AG09319 (cell line): ENCODE measurements around the gene ZNF211.

Source experiments
- DNase-seq: peaks from one replicate; pipeline ENCODE4 v3.0.0-alpha.2; 2010; ENCODE audit warnings: low read depth; ENCODE audit errors: extremely low read depth
- TF ChIP-seq, protein P1 (sequence below): IDR thresholded peaks from 2 replicates; pipeline ENCODE4 v1.5.1; 2011; ENCODE audit warnings: low read depth, mild to moderate bottlenecking, inconsistent platforms, low read length, moderate library complexity

ZNF211 gene

DNA sequence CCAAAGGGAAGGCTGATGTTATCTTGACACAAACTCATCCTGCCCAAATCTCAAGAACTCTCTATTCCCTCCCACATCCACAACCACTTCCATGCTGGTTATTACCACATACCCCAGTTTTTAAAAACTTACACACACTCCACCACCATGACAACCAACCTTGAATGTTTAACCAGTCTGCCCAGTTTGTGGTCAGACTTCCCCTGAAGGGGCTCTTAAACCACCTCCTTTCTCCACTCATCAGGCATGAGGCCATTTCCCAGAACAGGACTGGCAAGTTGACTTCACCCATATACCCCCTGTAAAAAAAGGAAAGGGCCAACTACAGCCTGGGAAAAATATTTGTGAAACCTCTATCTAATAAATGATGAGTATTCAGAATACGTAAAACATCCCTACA is 23.4 kb downstream of the ZNF211 start:
- DNase-seq: no peak
- TF ChIP-seq, protein P1, sequence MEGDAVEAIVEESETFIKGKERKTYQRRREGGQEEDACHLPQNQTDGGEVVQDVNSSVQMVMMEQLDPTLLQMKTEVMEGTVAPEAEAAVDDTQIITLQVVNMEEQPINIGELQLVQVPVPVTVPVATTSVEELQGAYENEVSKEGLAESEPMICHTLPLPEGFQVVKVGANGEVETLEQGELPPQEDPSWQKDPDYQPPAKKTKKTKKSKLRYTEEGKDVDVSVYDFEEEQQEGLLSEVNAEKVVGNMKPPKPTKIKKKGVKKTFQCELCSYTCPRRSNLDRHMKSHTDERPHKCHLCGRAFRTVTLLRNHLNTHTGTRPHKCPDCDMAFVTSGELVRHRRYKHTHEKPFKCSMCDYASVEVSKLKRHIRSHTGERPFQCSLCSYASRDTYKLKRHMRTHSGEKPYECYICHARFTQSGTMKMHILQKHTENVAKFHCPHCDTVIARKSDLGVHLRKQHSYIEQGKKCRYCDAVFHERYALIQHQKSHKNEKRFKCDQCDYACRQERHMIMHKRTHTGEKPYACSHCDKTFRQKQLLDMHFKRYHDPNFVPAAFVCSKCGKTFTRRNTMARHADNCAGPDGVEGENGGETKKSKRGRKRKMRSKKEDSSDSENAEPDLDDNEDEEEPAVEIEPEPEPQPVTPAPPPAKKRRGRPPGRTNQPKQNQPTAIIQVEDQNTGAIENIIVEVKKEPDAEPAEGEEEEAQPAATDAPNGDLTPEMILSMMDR: no peak

DNA sequence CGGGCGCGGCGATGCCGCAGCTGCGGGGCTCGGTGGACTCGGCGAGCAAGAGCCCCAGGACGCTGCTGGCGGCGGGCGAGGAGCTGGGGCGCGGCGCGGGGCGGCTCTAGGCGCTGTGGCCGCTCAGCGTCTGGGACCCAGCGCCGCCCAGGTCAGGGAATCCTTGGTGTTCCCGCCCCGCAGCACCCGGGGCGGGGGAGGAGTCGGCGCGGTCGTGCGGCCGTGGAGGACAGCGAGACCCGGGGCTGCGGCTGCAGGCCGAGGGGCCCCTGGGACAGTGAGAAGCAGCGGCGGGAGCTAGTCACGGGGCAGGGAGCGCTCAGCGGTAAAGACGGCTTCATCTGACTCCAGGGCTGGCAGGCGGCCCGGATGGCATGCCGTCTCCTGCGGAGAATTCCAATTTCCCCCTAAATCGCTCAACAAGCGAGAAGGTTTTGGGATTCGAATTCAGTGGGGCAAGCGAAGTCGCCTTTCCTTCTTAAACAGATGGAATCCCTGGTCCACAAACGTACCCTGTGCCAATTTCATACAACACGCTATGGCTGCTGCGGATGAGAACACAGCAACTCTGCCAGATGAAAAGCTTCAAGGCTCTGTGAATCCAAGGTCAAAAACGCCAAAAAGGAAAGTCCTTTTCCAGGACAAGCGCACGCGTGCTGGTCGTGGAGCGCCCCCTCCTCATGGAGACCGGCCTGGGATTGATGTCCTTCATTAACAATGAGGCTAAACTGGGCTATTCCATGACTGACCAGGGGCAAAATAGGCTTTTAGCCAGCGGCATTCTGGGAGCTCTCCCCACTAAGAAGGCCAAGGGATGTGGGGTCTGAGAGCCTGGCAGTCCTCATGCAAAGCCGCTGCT is 31.5 kb downstream of the ZNF211 start:
- TF ChIP-seq, protein P1: no peak
- no peak for DNase-seq

DNA sequence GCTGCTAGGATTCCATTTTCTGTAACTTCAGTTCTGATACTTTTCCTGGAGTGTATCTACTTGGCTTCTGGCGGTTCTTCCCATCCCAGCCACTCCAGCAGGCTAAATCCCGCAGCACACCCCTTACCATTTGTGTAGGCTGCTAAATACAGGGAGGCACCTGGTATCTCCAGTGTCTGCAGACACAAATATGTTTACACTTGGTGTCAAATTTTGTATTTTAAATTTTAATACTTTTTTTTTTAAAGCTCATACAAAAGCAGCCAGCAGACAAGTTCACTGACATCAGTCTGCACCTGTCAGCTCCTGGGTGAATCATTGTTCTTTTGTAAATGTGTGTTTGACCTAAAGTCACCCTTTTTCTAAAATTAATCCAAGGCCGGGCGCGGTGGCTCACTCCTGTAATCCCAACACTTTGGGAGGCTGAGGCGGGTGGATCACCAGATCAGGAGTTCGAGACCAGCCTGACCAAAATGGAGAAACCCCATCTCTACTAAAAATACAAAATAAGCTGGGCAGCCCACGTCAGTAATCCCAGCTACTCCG is 32.4 kb downstream of the ZNF211 start:
- DNase-seq: no peak
- TF ChIP-seq, protein P1: no peak

DNA sequence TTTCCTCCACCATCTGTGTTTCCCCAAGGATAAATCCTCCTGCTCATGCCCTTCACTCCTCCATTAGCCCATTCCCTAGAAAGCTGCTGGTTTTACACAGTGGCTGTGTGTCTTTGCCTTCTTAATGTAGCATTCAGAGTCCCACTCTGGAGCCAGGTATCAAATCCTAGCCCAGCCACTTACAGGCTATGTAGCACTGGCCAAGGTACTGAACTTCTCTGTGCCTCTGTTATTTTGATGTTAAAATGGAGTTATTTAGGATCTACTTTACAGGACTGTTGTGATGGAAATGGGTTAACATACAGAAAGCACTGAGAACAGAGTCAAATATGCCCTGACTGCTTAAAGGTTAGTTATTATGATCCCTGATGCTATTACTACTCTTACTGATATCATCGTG is 34.3 kb downstream of the ZNF211 start:
- TF ChIP-seq, protein P1: no peak
- no peak for DNase-seq

DNA sequence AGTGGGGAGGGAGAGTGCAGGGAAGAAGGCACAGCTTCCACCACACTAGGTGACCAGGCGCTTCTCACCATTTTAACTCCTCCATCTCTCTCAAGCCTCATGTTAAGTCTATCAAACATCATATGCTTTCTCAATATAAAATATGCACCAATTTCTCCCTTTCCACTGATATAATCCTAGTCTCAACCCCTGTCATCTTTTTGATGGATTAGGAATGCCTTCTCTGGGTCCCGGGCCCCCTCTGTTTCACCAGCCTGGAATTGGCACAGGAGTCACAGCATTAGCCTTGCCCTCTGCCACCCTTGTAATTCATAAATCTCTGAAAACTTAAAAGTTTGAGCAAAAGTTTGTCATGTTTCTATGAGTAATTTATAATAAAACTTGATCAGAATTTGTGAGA is 35.7 kb downstream of the ZNF211 start, which contains the start of gene ZSCAN4:
TSS of gene ZSCAN4 (plus strand) at position 301 of the 400 bp plus-strand sequence. CDS start 7,211 bp downstream, outside the sequence.
- no peak for DNase-seq
- TF ChIP-seq, protein P1: no peak

DNA sequence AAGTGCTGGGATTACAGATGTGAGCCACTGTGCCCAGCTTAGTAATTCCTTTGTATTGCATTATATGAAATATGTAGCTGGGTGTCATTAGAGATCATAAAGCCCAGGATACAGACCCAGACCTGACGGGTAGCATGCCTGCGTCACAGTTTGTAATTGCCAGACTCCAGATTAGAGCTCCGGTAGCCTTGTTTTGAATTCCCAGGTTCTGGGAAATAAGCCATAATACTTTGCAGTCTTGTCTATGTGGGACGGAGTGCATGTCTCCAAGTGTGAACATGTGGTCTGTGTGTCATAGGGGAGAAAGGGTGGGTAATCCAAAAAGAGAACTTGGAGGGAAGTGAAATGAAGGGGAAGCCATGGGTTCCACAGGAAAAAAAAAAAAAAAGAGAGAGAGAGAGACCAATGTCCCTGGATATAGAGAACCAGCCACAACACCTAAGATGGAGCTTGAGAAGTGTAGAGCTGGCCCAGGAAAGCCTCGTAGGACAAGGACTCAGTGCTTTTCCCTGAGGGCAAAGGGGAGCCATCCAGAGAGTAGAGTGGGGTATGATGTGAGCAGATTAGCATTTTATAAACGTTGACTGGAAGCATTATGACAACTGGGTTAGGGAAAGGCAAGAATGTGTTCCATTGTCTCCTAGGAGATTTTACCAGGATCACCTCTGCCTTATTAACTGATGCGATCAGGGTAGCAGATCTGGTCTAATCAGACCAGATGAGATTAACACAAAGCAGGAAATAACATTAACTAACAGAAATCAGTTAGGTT is 38.3 kb downstream of the ZNF211 start:
- no peak for DNase-seq
- TF ChIP-seq, protein P1: no peak
